Measurements from ENCODE around the gene TTC17. TPM values are rescaled to one million over a fixed set of nuclear protein-coding genes. Genes with fewer than 3 reads are reported as not detected.

TTC17 gene
- total RNA-seq, 1 experiment from 2014 or later = 175 TPM

- Histone ChIP-seq H3K27ac (ENCODE audit: low read depth, low read length, poor library complexity, severe bottlenecking) (no peak overlapping the region), H3K4me1 (ENCODE audit: insufficient read depth, low read length, poor library complexity, severe bottlenecking) (no peaks in the 10 kb centered on the region), H3K36me3 (ENCODE audit: insufficient read depth, low read length, poor library complexity, severe bottlenecking) (peaks cover 89% of the 10 kb centered on the region), H3K9me3 (ENCODE audit: low read depth, low read length, poor library complexity, severe bottlenecking) (no peaks in the 10 kb centered on the region), H3K27me3 (replicated peaks; ENCODE audit: insufficient read depth, low read depth, low read length, poor library complexity) (no peaks in the 10 kb centered on the region), H3K4me3 (ENCODE audit: low read depth, low read length, poor library complexity, severe bottlenecking) (no peak overlapping the region)
- ChIA-PET POLR2A (ENCODE audit: low non-redundant PET) (no interaction called here), CTCF (no interaction called here)
- BruUV-seq (replicated peaks) = no TSS peak
- no peak for DNase-seq (ENCODE audit: low spot score)
- TF ChIP-seq EZH2 (IDR thresholded peaks at IDR 0.05; ENCODE audit: borderline replicate concordance, low read depth, low read length, poor library complexity, severe bottlenecking) (no peak), CTCF (conservative IDR thresholded peaks at IDR 0.05; ENCODE audit: low read depth, low read length) (no peak)
- intact Hi-C loops (cut with micrococcal nuclease; ENCODE audit: unreplicated experiment) = loop anchor here (5.0 kb wide), 1 partner anchor 60 kb away; no protein-coding TSS in a partner anchor
These were observed 34.0 kb downstream of the TTC17 start for GRCh38 chr11:43392713-43393112.

DNA sequence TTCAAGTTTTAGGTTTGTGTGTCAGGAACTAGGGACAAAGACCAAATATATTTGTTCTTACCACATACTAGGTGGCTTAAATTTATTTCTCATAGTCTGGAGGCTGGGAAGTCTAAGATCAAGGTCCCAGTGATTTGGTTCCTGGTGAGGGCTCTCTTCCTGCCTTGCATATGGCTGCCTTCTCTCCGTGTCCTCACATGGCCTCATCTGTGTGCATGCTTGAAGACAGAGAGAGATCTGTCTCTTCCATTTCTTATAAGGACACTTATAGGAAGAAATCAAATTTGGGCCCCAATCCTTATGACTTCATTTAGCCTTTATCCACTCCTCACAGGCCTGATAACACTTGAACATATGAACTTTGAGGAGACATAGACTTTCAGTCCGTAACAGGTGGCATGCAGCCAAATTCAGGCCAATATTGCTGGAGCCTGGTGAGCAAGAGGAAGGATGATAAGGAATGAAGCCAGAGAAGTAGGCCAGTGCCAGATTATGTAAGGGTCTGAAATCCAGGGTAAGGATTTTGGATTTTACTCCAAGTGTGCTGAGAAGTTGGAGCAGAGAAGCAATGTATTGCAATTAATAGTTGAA lies 35.1 kb downstream of the TTC17 start:
- H3K4me1 ChIP-seq (ENCODE audit: insufficient read depth, low read length, poor library complexity, severe bottlenecking) = no peaks in the 10 kb centered on the region
- TF ChIP-seq CTCF (conservative IDR thresholded peaks at IDR 0.05; ENCODE audit: low read depth, low read length) (no peak), EZH2 (IDR thresholded peaks at IDR 0.05; ENCODE audit: borderline replicate concordance, low read depth, low read length, poor library complexity, severe bottlenecking) (no peak)
- no peaks in the 10 kb centered on the region for H3K9me3 ChIP-seq (ENCODE audit: low read depth, low read length, poor library complexity, severe bottlenecking)
- H3K36me3 ChIP-seq (ENCODE audit: insufficient read depth, low read length, poor library complexity, severe bottlenecking) = peaks cover 95% of the 10 kb centered on the region
- peak; percentile 29 for DNase-seq (ENCODE audit: low spot score)
- POLR2A ChIA-PET (ENCODE audit: low non-redundant PET) = no interaction called here
- no peaks in the 10 kb centered on the region for H3K27me3 ChIP-seq (replicated peaks; ENCODE audit: insufficient read depth, low read depth, low read length, poor library complexity)
- H3K4me3 ChIP-seq (ENCODE audit: low read depth, low read length, poor library complexity, severe bottlenecking) = no peak overlapping the region
- CTCF ChIA-PET = no interaction called here
- intact Hi-C loops (cut with micrococcal nuclease; ENCODE audit: unreplicated experiment) = loop anchor here (5.0 kb wide), 1 partner anchor 62 kb away; no protein-coding TSS in a partner anchor
- no TSS peak for BruUV-seq (replicated peaks)
- no peak overlapping the region for H3K27ac ChIP-seq (ENCODE audit: low read depth, low read length, poor library complexity, severe bottlenecking)

DNA sequence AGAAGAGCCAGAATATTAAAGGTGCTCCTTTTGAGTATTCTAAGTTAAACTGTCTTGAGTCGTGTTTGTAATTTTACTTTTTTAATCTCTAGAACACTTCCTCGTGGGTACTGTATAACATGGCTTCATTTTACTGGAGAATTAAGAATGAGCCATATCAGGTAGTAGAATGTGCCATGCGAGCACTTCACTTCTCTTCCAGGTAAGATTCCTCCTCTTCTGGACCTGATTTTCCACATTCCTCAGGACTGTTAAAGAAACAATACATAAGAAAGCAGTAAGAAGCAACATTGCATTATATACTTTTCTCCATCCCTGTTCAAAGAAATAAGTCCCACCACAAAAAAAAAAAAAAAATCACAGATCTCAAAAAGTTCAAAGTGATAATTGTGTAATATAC lies 37.9 kb downstream of the TTC17 start:
- H3K27ac ChIP-seq (ENCODE audit: low read depth, low read length, poor library complexity, severe bottlenecking) = no peak overlapping the region
- TF ChIP-seq CTCF (conservative IDR thresholded peaks at IDR 0.05; ENCODE audit: low read depth, low read length) = no peak
- no peak for TF ChIP-seq EZH2 (IDR thresholded peaks at IDR 0.05; ENCODE audit: borderline replicate concordance, low read depth, low read length, poor library complexity, severe bottlenecking)

More for the DNA sequence above, 37.9 kb downstream of the TTC17 start:
- H3K9me3 ChIP-seq (ENCODE audit: low read depth, low read length, poor library complexity, severe bottlenecking) = no peaks in the 10 kb centered on the region
- no peaks in the 10 kb centered on the region for H3K27me3 ChIP-seq (replicated peaks; ENCODE audit: insufficient read depth, low read depth, low read length, poor library complexity)
- peaks cover 98% of the 10 kb centered on the region for H3K36me3 ChIP-seq (ENCODE audit: insufficient read depth, low read length, poor library complexity, severe bottlenecking)
- no TSS peak for BruUV-seq (replicated peaks)
- CTCF ChIA-PET = no interaction called here
- POLR2A ChIA-PET (ENCODE audit: low non-redundant PET) = no interaction called here
- DNase-seq (ENCODE audit: low spot score) = no peak
- no peaks in the 10 kb centered on the region for H3K4me1 ChIP-seq (ENCODE audit: insufficient read depth, low read length, poor library complexity, severe bottlenecking)
- no peak overlapping the region for H3K4me3 ChIP-seq (ENCODE audit: low read depth, low read length, poor library complexity, severe bottlenecking)
- intact Hi-C loops (cut with micrococcal nuclease; ENCODE audit: unreplicated experiment) = no loop called here

Measured in A673 (cell line).